A549 (cell line): Measurements from ENCODE around the gene SSNA1. TPM values are rescaled to one million over a fixed set of nuclear protein-coding genes. Genes with fewer than 3 reads are reported as not detected.

ENCODE experiments used
- ATAC-seq, 2 experiments: fragments of 200-7000 bp in 1 of 2; fragments of >200 bp in 1 of 2; cut with Nextera tagmentation in 1 of 2; cut with Tn5 transposase in 1 of 2; 3 replicates each; pipeline versions ENCODE4 v1.8.0 to v1.9.1; 2018 to 2020; ENCODE audit warnings: mild to moderate bottlenecking in 1 of 2, moderate library complexity in 1 of 2
- CTCF ChIA-PET: fragments of 300-600 bp; sonication (Branson Sonifier 250); formaldehyde crosslinking; extraction: SDS; loops from one replicate; lab custom pipeline; 2021; ENCODE audit warnings: antibody characterized with exemption, inconsistent platforms; lab: Yijun Ruan, JAX
- POLR2A ChIA-PET: fragments of 350-600 bp; formaldehyde crosslinking; extraction: SDS; loops from one replicate; lab custom pipeline; 2021; ENCODE audit warnings: antibody characterized with exemption, inconsistent platforms; lab: Yijun Ruan, JAX
- DNase-seq, 2 experiments: peaks; one replicate each; pipeline versions ENCODE4 v3.0.0 to v3.0.0-alpha.2; 2011 to 2016; ENCODE audit warnings: low read depth in 1 of 2, low spot score in 1 of 2
- FAIRE-seq: peaks from 2 replicates; lab custom pipeline; 2011; peaks lifted over from hg19 to GRCh38; lab: Jason Lieb, UNC
- H3K27ac ChIP-seq, 2 experiments: fragments of >200 bp; sonication (Bioruptor Twin); formaldehyde crosslinking; 3 replicates each; pipeline ENCODE4 v1.5.1; 2016 to 2017
- H3K4me1 ChIP-seq: fragments of >200 bp; sonication (Bioruptor Twin); formaldehyde crosslinking; 3 replicates; pipeline ENCODE4 v1.6.1; 2016
- H3K4me2 ChIP-seq: fragments of >200 bp; sonication (Bioruptor Twin); formaldehyde crosslinking; 3 replicates; pipeline ENCODE4 v1.6.1; 2016
- H3K4me3 ChIP-seq: fragments of >200 bp; sonication (Bioruptor Twin); formaldehyde crosslinking; 3 replicates; pipeline ENCODE4 v1.5.1; 2016
- H3K9me3 ChIP-seq: fragments of >200 bp; sonication (Bioruptor Twin); formaldehyde crosslinking; 3 replicates; pipeline ENCODE4 v1.6.1; 2016
- BHLHE40 ChIP-seq: IDR thresholded peaks from 2 replicates; pipeline ENCODE4 v1.6.1; 2012; ENCODE audit warnings: low read depth, low read length, inconsistent platforms
- CBX2 ChIP-seq: fragments of 200-600 bp; sonication (generic); IDR thresholded peaks from 2 replicates; pipeline ENCODE4 v1.6.1; 2016; ENCODE audit warnings: low read depth, mild to moderate bottlenecking, borderline replicate concordance
- CHD4 ChIP-seq: fragments of 200-600 bp; sonication (generic); IDR thresholded peaks from 2 replicates; pipeline ENCODE4 v1.6.1; 2016; ENCODE audit warnings: antibody characterized with exemption, mild to moderate bottlenecking, borderline replicate concordance
- ESRRA ChIP-seq: fragments of 150-350 bp; IDR thresholded peaks from 2 replicates; pipeline ENCODE4 v1.6.1; 2014; ENCODE audit warnings: mild to moderate bottlenecking, low read length, borderline replicate concordance
- HDAC2 ChIP-seq: fragments of 200-600 bp; sonication (generic); IDR thresholded peaks from 2 replicates; pipeline ENCODE4 v1.6.1; 2016
- HEYL ChIP-seq: fragments of 250-450 bp; sonication (Bioruptor Pico); IDR thresholded peaks from 2 replicates; pipeline ENCODE4 v1.8.0; 2021; ENCODE audit warnings: mild to moderate bottlenecking, moderate library complexity
- HOXA7 ChIP-seq: fragments of 250-450 bp; sonication (Bioruptor Pico); IDR thresholded peaks from 2 replicates; pipeline ENCODE4 v1.5.0; 2020; ENCODE audit warnings: mild to moderate bottlenecking, moderate library complexity
- JUN ChIP-seq, 2 experiments: fragments of >200 bp; sonication (Bioruptor Twin); formaldehyde crosslinking; IDR thresholded peaks; 2 replicates in 1 of 2; 3 replicates in 1 of 2; pipeline ENCODE4 v1.6.1; 2016 to 2017
- JUNB ChIP-seq: fragments of >200 bp; sonication (Bioruptor Twin); formaldehyde crosslinking; IDR thresholded peaks from 2 replicates; pipeline ENCODE4 v1.6.1; 2016
- KDM5A ChIP-seq: fragments of 200-600 bp; sonication (generic); IDR thresholded peaks from 2 replicates; pipeline ENCODE4 v1.6.1; 2016; ENCODE audit warnings: antibody characterized with exemption, mild to moderate bottlenecking
- NFE2L2 ChIP-seq: fragments of 150-350 bp; conservative IDR thresholded peaks from 2 replicates; pipeline ENCODE4 v1.6.1; 2014; ENCODE audit warnings: low read length
- NR3C1 ChIP-seq: fragments of >200 bp; sonication (Bioruptor Twin); formaldehyde crosslinking; IDR thresholded peaks from 3 replicates; pipeline ENCODE4 v1.6.1; 2017
- ZNF302 ChIP-seq: fragments of 250-450 bp; sonication (Bioruptor Pico); IDR thresholded peaks from 2 replicates; pipeline ENCODE4 v1.9.0; 2021; ENCODE audit warnings: inconsistent platforms, mild to moderate bottlenecking, moderate library complexity
- WGBS: methylation state at CpG from one replicate; pipeline ENCODE4 v1.1.6; 2017; ENCODE audit errors: missing lambda C conversion rate; 5-methylcytosine and 5-hydroxymethylcytosine counted together
- polyA plus RNA-seq, 4 experiments: library from polyadenylated mRNA; depleted of rRNA in 3 of 4; stranded (reverse); fragments of >200 nt; fragmentation: RNase III in 1 of 4; extraction: RNeasy Plus Mini Kit Qiagen cat#74134 plus additional on column Dnase treatment in 1 of 4; gene quantifications; 2 replicates in 3 of 4; 3 replicates in 1 of 4; pipeline ENCODE4 v1.2.3, GENCODE V29; 2011 to 2017
- TF ChIP-seq, protein P1 (sequence below): fragments of >200 bp; sonication (Bioruptor Twin); formaldehyde crosslinking; IDR thresholded peaks from 2 replicates; pipeline ENCODE4 v1.6.1; 2016
- TF ChIP-seq, protein P2 (sequence below): fragments of 250-450 bp; sonication (Bioruptor Pico); IDR thresholded peaks from 2 replicates; pipeline ENCODE4 v1.5.0; 2020; ENCODE audit warnings: low read depth, mild to moderate bottlenecking, moderate library complexity
- TF ChIP-seq, protein P3 (sequence below): IDR thresholded peaks from 2 replicates; pipeline ENCODE4 v1.6.1; 2012; ENCODE audit warnings: low read depth, borderline replicate concordance
- TF ChIP-seq, protein P4 (sequence below): IDR thresholded peaks from 2 replicates; pipeline ENCODE4 v1.6.1; 2012

Gene SSNA1
- polyA plus RNA-seq, 2 of the 4 experiments (the other 2 are of a cell fraction): 54.1 to 102 TPM

DNA sequence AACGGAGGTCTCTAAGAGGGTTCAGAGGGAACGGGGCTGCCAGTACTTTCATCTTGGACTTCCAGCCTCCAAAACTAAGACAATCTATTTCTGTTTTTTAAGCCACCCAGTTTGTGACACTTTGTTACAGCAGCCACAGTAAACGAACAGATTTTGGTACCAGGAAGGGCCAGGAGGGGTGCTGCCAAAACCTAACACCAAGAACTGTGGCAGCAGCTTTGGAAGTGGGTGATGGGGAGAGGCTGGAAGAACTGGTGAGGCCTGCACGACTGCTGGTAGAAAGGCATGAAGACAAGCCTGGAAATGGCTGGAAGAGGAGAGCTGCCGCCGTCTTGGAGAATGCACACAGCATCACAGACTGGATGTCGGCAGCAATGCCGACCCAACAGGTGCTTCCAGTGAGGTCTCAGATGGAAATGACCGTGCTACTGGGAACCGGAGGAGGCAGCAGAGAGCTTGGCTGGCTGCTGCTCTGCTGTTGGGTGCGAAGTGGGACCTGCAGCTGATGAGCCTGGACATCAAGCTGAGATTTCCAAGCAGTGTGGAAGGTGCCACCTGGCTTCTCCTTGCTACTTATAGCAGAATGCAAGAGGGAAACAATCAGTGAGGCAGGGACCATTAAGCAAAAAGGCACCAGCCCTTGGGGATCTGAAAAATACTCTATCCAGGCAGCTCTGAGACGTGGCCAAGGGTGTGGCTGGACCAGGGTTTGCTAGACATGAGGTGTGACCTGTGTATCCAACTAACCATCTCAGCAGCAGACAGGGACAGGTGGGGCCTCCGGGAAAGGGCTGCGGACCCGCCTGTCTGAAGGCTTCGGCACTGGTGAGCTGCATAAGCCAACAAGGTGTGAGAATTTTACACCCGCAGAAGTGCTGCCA, 11.9 kb upstream of the SSNA1 start (continued):
- TF ChIP-seq NR3C1 (no peak), ESRRA (no peak)

DNA sequence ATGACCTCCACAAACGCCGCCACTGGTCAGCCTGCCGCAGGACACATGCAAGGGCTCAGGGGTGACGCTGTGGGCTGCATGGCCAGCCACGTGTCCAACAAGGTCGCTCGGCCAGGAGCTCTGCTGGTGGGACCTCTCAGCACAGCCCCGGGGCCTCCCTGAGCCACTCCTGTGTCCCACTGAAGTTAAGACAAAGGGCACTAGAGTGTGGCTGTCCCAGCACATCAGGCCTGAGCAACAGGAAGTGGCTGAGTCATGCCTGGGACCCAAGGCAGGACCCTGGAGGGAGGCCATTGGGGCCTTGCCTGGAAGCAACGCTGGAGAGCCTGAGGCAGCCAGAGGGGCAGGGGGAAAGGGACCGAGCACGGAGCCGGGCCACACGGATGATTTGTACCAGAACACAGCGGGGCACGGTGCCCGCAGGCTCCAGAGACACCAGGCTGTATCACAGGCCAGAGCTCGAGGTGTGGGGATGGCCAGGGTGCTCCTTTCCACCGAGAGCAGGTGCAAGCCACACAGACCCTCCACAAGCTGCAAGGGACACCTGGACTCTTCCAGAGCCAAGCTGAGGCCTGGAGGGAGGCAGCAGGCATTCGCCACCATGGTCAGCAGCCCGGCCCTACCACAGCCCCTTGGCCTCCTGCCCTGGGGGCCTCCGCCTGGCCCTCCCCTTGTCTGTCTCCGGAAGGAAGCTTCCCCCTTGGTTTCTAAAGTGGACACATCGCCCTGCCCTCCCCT, 10.1 kb upstream of the SSNA1 start:
- ChIA-PET CTCF (interaction anchor here (0.6 to 16.5 kb wide), 9 partner anchors 9 to 59 kb away, joined by 3 to 156 read pairs (median 8); partner anchors contain the start of genes ANAPC2, LRRC26 and SSNA1), POLR2A (no interaction called here)
- H3K27ac ChIP-seq: no peak overlapping the region
- no peak for DNase-seq
- 93% methylated on average over 23 of the region's 23 CpGs for WGBS
- no peak overlapping the region for H3K4me2 ChIP-seq
- H3K9me3 ChIP-seq: no peaks in the 10 kb centered on the region
- no peak for ATAC-seq
- H3K4me3 ChIP-seq: no peak overlapping the region
- no peaks in the 10 kb centered on the region for H3K4me1 ChIP-seq
- TF ChIP-seq, protein P1, sequence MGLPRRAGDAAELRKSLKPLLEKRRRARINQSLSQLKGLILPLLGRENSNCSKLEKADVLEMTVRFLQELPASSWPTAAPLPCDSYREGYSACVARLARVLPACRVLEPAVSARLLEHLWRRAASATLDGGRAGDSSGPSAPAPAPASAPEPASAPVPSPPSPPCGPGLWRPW: no peak
- FAIRE-seq: no peak

DNA sequence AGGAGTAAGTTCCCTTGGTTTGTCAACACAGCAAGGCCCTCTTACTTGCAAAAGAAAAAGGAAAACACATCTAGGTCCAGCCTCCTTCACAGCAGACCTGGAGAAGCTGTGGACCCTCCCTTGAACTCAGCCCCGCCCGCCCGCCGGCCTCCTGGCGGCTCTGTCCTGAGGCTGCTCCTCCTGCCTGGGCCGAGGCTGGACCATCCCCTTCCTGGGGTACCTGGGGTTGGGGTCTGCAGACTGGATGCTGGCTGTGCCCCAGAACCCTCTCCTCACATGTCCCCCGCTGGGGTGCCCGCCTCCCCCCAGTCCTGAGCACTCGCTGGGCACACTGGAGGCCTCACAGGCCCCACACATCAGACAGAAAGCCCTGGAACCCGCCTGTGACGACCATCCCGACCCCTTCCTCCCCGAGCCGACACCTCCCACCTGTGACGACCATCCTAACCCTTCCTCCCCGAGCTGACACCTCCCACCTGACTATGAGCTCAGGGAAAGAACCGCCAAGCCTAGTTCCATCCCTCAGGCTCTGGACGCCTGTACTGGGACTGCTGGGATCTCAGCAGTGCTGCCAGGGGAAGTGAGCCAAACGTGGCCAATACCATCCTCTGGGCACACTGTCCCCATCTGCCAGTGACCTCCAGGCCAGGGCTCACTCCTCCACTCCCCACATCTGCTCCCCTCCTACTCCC, 9.4 kb upstream of the SSNA1 start:
- no peak for ATAC-seq
- no peak overlapping the region for H3K4me3 ChIP-seq
- TF ChIP-seq JUN (IDR thresholded peaks at IDR 0.05): no peak
- TF ChIP-seq HDAC2: no peak
- TF ChIP-seq, protein P2, sequence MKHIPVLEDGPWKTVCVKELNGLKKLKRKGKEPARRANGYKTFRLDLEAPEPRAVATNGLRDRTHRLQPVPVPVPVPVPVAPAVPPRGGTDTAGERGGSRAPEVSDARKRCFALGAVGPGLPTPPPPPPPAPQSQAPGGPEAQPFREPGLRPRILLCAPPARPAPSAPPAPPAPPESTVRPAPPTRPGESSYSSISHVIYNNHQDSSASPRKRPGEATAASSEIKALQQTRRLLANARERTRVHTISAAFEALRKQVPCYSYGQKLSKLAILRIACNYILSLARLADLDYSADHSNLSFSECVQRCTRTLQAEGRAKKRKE (CRISPR knock-in tag): no peak
- TF ChIP-seq HEYL (CRISPR knock-in tag): no peak
- TF ChIP-seq JUNB: no peak
- TF ChIP-seq CBX2: no peak
- no peak for TF ChIP-seq NFE2L2
- TF ChIP-seq KDM5A: no peak
- TF ChIP-seq, protein P1: no peak
- TF ChIP-seq BHLHE40: no peak
- TF ChIP-seq, protein P3, sequence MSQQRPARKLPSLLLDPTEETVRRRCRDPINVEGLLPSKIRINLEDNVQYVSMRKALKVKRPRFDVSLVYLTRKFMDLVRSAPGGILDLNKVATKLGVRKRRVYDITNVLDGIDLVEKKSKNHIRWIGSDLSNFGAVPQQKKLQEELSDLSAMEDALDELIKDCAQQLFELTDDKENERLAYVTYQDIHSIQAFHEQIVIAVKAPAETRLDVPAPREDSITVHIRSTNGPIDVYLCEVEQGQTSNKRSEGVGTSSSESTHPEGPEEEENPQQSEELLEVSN: no peak
- TF ChIP-seq, protein P4, sequence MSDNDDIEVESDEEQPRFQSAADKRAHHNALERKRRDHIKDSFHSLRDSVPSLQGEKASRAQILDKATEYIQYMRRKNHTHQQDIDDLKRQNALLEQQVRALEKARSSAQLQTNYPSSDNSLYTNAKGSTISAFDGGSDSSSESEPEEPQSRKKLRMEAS: no peak
- TF ChIP-seq CHD4: no peak
- TF ChIP-seq ZNF302 (CRISPR knock-in tag): no peak
- TF ChIP-seq NR3C1: no peak
- TF ChIP-seq HOXA7 (CRISPR knock-in tag): no peak
- no peak for DNase-seq
- H3K9me3 ChIP-seq: no peaks in the 10 kb centered on the region
- CTCF ChIA-PET: interaction anchor here (0.6 to 16.5 kb wide), 8 partner anchors 10 to 59 kb away, joined by 3 to 156 read pairs (median 8); partner anchors contain the start of genes ANAPC2, LRRC26 and SSNA1
- no peak for FAIRE-seq
- H3K27ac ChIP-seq: no peak overlapping the region
- H3K4me1 ChIP-seq: no peaks in the 10 kb centered on the region
- POLR2A ChIA-PET: no interaction called here
- H3K4me2 ChIP-seq: no peak overlapping the region
- 88% methylated on average over 17 of the region's 19 CpGs for WGBS
